Upper lobe of left lung (tissue), 6 donors: ENCODE data around the gene AQP12A. TPM values are rescaled to one million over a fixed set of nuclear protein-coding genes. Genes with fewer than 3 reads are reported as not detected.

Experiments used
- ATAC-seq, 2 donors: fragments of 200-7000 bp; cut with Tn5 transposase; one replicate each; pipeline ENCODE4 v1.9.1; 2022; ENCODE audit warnings: mild to moderate bottlenecking in 2 of 2, moderate library complexity in 2 of 2; ENCODE audit not compliant: low FRiP score in 2 of 2
- DNase-seq, 2 donors: peaks; one replicate each; pipeline ENCODE4 v3.0.0-alpha.2; 2019 to 2020
- H3K27ac ChIP-seq, 4 donors: fragments of 200-600 bp; sonication (generic); one replicate each; pipeline ENCODE4 v1.5.1; 2016 to 2019
- H3K27me3 ChIP-seq, 4 donors: fragments of 200-600 bp; sonication (generic); one replicate each; pipeline ENCODE4 v1.5.1; 2017 to 2019
- H3K36me3 ChIP-seq, 4 donors: fragments of 200-600 bp; sonication (generic); one replicate each; pipeline ENCODE4 v1.5.1; 2016 to 2019
- H3K4me1 ChIP-seq, 4 donors: fragments of 200-600 bp; sonication (generic); one replicate each; pipeline ENCODE4 v1.5.1; 2018 to 2019
- H3K4me3 ChIP-seq, 4 donors: fragments of 200-600 bp; sonication (generic); one replicate each; pipeline ENCODE4 v1.5.1; 2017 to 2019; ENCODE audit warnings: mild to moderate bottlenecking in 2 of 4, moderate library complexity in 1 of 4
- H3K9me3 ChIP-seq, 4 donors: fragments of 200-600 bp; sonication (generic); one replicate each; pipeline ENCODE4 v1.5.1; 2018 to 2019
- EP300 ChIP-seq, 4 donors: sonication (generic); formaldehyde crosslinking; IDR thresholded peaks; one replicate each; pipeline ENCODE4 v1.5.1; 2017; ENCODE audit warnings: antibody characterized with exemption in 4 of 4, control low read depth in 2 of 4
- POLR2A ChIP-seq, 4 donors: fragments of 450-650 bp; IDR thresholded peaks; one replicate each; pipeline ENCODE4 v1.5.1; 2016 to 2017; ENCODE audit warnings: antibody characterized with exemption in 4 of 4, mild to moderate bottlenecking in 2 of 4
- POLR2AphosphoS5 ChIP-seq, 2 donors: sonication (generic); formaldehyde crosslinking; IDR thresholded peaks; one replicate each; pipeline ENCODE4 v1.5.1; 2017; ENCODE audit warnings: antibody characterized with exemption in 2 of 2
- WGBS, 2 donors: methylation state at CpG; one replicate each; pipeline ENCODE4 v1.1.5; 2017 to 2018; 5-methylcytosine and 5-hydroxymethylcytosine counted together
- total RNA-seq, 6 donors: library from RNA; depleted of rRNA in 4 of 6; stranded (reverse); fragments of >200 nt in 4 of 6; gene quantifications; one replicate each; pipeline versions ENCODE4 v1.1.0 to v1.2.1, GENCODE V29; 2016 to 2021
- TF ChIP-seq, protein P1 (sequence below), 6 experiments: fragments of 450-650 bp in 4 of 6; fragments of 200-600 bp in 2 of 6; sonication (generic) in 2 of 6; IDR thresholded peaks; one replicate each; pipeline ENCODE4 v1.5.1; 2016 to 2019; ENCODE audit warnings: antibody characterized with exemption in 6 of 6
- donor health status: DM: no; HTN: no; CAD: no; lungs with moderate emphysema.
- donor health status: DM: no; HTN: yes; CAD: no; lungs with severe emphysema.

The AQP12A gene
- total RNA-seq, 6 donors from 2014 or later = not detected

DNA sequence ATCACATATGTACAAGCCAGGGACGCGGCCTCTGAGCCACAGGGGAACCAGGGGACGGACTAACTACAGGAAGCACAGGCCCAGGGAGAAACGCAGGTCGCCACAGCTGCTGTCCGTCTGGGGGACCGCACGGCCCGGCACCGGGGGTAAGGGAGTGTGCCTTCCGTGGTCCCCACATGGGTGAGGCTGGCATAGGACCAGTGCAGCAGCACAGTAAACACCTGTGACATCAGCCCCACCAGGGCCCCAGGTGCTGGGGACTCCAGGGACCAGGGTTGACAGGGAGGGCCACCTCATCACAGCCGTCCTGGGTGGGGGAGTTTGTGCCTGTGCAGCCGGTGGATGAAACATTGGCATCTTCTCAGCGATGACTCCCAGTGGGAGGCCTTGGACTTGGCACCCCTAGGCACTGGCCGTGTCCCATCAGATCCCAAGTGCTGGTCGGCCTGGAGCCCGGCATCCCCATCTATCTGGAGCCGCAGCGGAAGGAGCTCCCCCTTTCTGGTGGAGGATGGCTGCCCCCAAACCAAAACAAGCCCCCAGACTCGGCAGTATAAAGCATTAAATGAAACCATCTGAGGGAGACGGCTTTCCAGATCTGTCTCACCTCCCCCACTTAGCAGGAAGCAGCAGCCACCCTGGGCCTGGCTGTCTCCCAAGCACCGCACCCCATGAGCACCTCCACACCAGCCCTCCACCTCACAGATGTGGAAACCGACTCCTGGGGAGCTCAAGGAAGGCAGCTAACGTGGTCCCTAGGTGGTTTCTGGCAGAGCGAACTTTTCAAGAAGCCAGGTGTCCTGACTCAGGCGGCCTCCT is 22.5 kb downstream of the AQP12A start:
- Histone ChIP-seq H3K27ac (no peak overlapping the region), H3K4me3 (no peak overlapping the region), H3K4me1 (no peaks in the 10 kb centered on the region), H3K36me3 (no peaks in the 10 kb centered on the region), H3K9me3 (no peaks in the 10 kb centered on the region), H3K27me3 (no peaks in the 10 kb centered on the region)
- WGBS, 2 donors = 72 to 79% methylated on average over 16 to 24 of the region's 26 CpGs
- DNase-seq (peak in 1 of 2 donors; percentile 81), ATAC-seq (no peak)
- TF ChIP-seq POLR2AphosphoS5 (IDR thresholded peaks at IDR 0.05) (no peak), POLR2A (IDR thresholded peaks at IDR 0.05) (no peak), EP300 (IDR thresholded peaks at IDR 0.05) (no peak)
- TF ChIP-seq, protein P1, sequence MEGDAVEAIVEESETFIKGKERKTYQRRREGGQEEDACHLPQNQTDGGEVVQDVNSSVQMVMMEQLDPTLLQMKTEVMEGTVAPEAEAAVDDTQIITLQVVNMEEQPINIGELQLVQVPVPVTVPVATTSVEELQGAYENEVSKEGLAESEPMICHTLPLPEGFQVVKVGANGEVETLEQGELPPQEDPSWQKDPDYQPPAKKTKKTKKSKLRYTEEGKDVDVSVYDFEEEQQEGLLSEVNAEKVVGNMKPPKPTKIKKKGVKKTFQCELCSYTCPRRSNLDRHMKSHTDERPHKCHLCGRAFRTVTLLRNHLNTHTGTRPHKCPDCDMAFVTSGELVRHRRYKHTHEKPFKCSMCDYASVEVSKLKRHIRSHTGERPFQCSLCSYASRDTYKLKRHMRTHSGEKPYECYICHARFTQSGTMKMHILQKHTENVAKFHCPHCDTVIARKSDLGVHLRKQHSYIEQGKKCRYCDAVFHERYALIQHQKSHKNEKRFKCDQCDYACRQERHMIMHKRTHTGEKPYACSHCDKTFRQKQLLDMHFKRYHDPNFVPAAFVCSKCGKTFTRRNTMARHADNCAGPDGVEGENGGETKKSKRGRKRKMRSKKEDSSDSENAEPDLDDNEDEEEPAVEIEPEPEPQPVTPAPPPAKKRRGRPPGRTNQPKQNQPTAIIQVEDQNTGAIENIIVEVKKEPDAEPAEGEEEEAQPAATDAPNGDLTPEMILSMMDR (IDR thresholded peaks at IDR 0.05) = no peak

DNA sequence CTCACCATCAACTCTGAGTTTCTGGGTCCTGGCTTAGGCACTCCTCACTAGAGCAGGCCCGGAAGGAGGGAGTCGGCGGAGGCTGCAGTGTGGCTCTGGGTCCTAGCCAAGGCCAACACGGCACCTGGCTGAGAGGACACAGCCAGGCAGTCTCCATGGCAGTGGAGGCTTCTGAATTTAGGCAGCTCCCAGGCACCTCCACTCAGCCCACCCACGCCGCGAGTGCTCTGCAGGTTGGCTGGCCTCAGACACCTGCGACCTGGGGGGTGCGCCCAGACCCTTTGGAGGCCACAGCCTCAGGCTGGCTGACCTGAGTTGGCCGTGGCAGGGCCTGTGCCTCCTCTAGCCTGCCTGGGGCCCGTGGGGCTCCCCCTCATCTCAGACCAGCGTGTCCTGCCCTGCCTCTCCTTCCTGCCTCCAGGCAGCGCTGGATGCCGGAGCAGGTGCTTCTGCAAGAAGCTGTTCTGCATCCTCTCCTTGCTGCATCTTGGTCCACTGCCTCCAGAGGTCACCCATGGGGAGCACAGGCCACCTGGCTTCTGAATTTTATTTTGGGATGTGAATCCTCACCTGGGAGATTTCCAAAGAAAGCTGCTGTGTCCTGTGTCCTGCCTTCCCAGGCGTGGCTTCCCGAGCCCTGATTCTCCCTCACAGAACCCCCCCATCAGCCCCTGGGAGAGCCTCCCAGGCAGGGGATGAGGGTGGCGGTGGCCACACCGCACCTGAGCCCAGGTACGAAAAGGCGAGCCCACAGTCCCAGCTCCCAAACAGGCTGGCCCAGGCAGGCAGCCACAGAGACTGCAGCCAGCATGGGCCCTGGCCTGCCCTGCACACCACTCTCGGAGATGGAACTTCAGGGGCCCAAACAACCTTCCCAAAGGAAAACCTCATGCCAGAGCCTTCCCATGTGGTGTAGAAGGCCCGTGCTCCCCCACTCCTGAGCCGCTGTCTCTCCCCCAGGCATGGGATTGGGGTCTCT is 23.4 kb downstream of the AQP12A start:
- H3K4me3 ChIP-seq = no peak overlapping the region
- H3K9me3 ChIP-seq = no peaks in the 10 kb centered on the region
- H3K4me1 ChIP-seq = no peaks in the 10 kb centered on the region
- H3K36me3 ChIP-seq = no peaks in the 10 kb centered on the region
- TF ChIP-seq, protein P1 (IDR thresholded peaks at IDR 0.05) = no peak
- no peak for TF ChIP-seq POLR2A (IDR thresholded peaks at IDR 0.05)
- H3K27me3 ChIP-seq = no peaks in the 10 kb centered on the region
- H3K27ac ChIP-seq = no peak overlapping the region
- ATAC-seq (no peak), DNase-seq (peak in 1 of 2 donors; percentile 60)
- WGBS, 2 donors = 76 to 78% methylated on average over 14 to 22 of the region's 23 CpGs

DNA sequence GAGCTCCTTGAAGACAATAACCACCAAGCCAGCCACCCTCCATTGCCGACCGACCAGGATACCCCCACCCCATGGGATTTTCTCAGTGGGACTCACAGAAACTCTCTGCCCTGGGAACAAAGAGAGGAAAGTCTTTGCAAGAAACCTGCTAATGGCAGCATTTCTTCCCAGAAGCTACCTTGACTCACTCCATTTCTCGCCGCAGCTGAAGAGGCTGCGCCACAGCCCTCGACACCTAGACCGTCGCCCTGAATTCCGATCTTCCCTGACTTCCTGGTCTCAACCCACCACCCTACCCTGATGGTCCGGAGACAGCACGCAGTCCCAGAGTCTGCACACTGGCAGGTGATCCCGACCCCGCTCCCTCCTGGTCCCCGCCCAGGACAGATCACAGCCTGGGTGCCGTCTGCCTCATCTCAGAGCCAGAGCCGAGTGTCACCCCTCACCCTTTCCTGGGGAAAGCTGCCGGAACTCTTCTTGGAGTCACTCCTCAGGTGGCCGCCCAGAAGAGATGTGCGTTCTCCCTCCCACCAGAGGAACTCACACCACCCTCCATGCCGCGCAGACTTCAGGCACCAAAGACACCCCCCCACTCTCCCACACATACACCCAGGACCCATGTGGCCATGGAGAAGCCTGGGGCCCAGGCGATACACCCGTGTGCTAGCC is 24.6 kb downstream of the AQP12A start:
- no peak for TF ChIP-seq EP300 (IDR thresholded peaks at IDR 0.05)
- no peak for TF ChIP-seq POLR2A (IDR thresholded peaks at IDR 0.05)
- TF ChIP-seq, protein P1 (IDR thresholded peaks at IDR 0.05) = no peak
- no peak for TF ChIP-seq POLR2AphosphoS5 (IDR thresholded peaks at IDR 0.05)
- WGBS, 2 donors = 87 to 90% methylated on average over 15 to 23 of the region's 23 CpGs
- DNase-seq = peak in 1 of 2 donors; percentile 51

DNA sequence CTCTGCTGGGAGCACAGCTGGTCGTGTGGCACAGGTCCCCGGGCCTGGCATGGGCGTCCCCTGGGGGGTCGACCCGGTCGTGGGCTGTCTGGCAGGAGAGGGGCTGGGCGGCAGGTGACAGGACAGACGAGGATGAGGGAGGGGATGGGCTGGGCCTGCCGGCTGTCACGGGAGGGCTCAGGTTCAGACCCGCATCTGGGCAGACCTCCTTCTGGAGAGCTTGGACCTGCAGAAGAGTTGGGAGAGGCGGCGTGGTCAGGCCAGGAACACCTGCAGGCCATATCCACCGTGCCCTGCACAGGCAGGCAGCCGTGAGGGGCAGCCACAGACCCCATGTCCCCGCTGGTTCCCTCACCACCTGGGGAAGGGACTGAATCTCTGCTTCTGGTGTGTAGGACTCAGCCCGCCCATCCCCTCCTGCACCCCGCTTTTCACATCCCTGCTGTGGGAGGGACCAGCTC is 25.5 kb downstream of the AQP12A start:
- H3K4me3 ChIP-seq = no peak overlapping the region
- no peak for TF ChIP-seq EP300 (IDR thresholded peaks at IDR 0.05)
- TF ChIP-seq POLR2AphosphoS5 (IDR thresholded peaks at IDR 0.05) = no peak
- TF ChIP-seq POLR2A (IDR thresholded peaks at IDR 0.05) = no peak
- TF ChIP-seq, protein P1 (IDR thresholded peaks at IDR 0.05) = no peak
- DNase-seq (peak in 1 of 2 donors; percentile 77), ATAC-seq (no peak)
- no peaks in the 10 kb centered on the region for H3K9me3 ChIP-seq
- no peaks in the 10 kb centered on the region for H3K36me3 ChIP-seq
- no peaks in the 10 kb centered on the region for H3K4me1 ChIP-seq
- H3K27me3 ChIP-seq = no peaks in the 10 kb centered on the region
- H3K27ac ChIP-seq = no peak overlapping the region
- 85 to 87% methylated on average over 17 to 18 of the region's 18 CpGs for WGBS, 2 donors

More for the DNA sequence above, 24.6 kb downstream of the AQP12A start:
- Histone ChIP-seq H3K36me3 (no peaks in the 10 kb centered on the region), H3K27me3 (no peaks in the 10 kb centered on the region), H3K4me1 (no peaks in the 10 kb centered on the region), H3K9me3 (no peaks in the 10 kb centered on the region), H3K27ac (no peak overlapping the region), H3K4me3 (no peak overlapping the region)
- no peak for ATAC-seq
